PFSK-1 (cell line): Measurements from ENCODE around the gene SGPL1.

ENCODE experiments used
- FOXP2 ChIP-seq: optimal IDR thresholded peaks from 2 replicates; pipeline ENCODE3; 2011; ENCODE audit warnings: borderline replicate concordance, control low read depth, inconsistent platforms; ENCODE audit not compliant: insufficient read depth; ENCODE audit errors: extremely low read length, extremely low read depth
- POLR2AphosphoS5 ChIP-seq: IDR thresholded peaks from 2 replicates; pipeline ENCODE4 v1.6.1; 2012; ENCODE audit warnings: low read depth, mild to moderate bottlenecking, control low read depth, low read length, moderate library complexity
- REST ChIP-seq, 2 experiments: IDR thresholded peaks; 2 replicates each; pipeline versions ENCODE4 v1.6.1 to v1.8.0; 2011 to 2012; ENCODE audit warnings: low read depth in 2 of 2, low read length in 2 of 2, control low read depth in 1 of 2, inconsistent platforms in 1 of 2, mild to moderate bottlenecking in 1 of 2, moderate library complexity in 1 of 2; ENCODE audit not compliant: insufficient read depth in 1 of 2
- SIN3A ChIP-seq: IDR thresholded peaks from 2 replicates; pipeline ENCODE4 v1.6.1; 2012; ENCODE audit warnings: mild to moderate bottlenecking, low read length, moderate library complexity, borderline replicate concordance; ENCODE audit not compliant: insufficient read depth
- TAF1 ChIP-seq: IDR thresholded peaks from 2 replicates; pipeline ENCODE4 v1.6.1; 2012; ENCODE audit warnings: low read length, control low read depth, borderline replicate concordance; ENCODE audit not compliant: insufficient read depth

SGPL1 gene

GRCh38 chr10:70786799-70787415 lies 28.8 kb upstream of the SGPL1 start:
- TF ChIP-seq TAF1, result no peak
- TF ChIP-seq REST (IDR thresholded peaks at IDR 0.05; ENCODE audit: insufficient read depth in 1 of 2, low read depth in 2 of 2, low read length in 2 of 2), result no peak
- no peak for TF ChIP-seq POLR2AphosphoS5
- TF ChIP-seq SIN3A, result no peak
- TF ChIP-seq FOXP2, result no peak

- no peak for TF ChIP-seq REST (IDR thresholded peaks at IDR 0.05; ENCODE audit: insufficient read depth in 1 of 2, low read depth in 2 of 2, low read length in 2 of 2)
- no peak for TF ChIP-seq SIN3A
- TF ChIP-seq FOXP2, result no peak
- no peak for TF ChIP-seq TAF1
- no peak for TF ChIP-seq POLR2AphosphoS5
These were observed 24.2 kb upstream of the SGPL1 start for GRCh38 chr10:70791386-70792039.

GRCh38 chr10:70795613-70796012 lies 20.1 kb upstream of the SGPL1 start:
- TF ChIP-seq POLR2AphosphoS5 (no peak), FOXP2 (no peak), TAF1 (no peak), SIN3A (no peak), REST (IDR thresholded peaks at IDR 0.05; ENCODE audit: insufficient read depth in 1 of 2, low read depth in 2 of 2, low read length in 2 of 2) (no peak)

- no peak for TF ChIP-seq SIN3A
- TF ChIP-seq TAF1, result no peak
- TF ChIP-seq POLR2AphosphoS5, result no peak
- TF ChIP-seq FOXP2, result no peak
- TF ChIP-seq REST (IDR thresholded peaks at IDR 0.05; ENCODE audit: insufficient read depth in 1 of 2, low read depth in 2 of 2, low read length in 2 of 2), result no peak
These were observed 17.9 kb upstream of the SGPL1 start for GRCh38 chr10:70797840-70798239.
